HG02870 (cell line): ENCODE results near the gene SWAP70.
"Not testable (repeated sequence)": the region's sequence is repeated elsewhere in the genome, so short reads cannot be mapped to it uniquely, and the experiment has no call there.

Experiments
- ATAC-seq: cut with Tn5 transposase; IDR thresholded peaks from one replicate; pipeline ENCODE4 v1.9.1; 2021; ENCODE audit warnings: mild to moderate bottlenecking, moderate library complexity; ENCODE audit not compliant: unreplicated experiment

Gene SWAP70

DNA sequence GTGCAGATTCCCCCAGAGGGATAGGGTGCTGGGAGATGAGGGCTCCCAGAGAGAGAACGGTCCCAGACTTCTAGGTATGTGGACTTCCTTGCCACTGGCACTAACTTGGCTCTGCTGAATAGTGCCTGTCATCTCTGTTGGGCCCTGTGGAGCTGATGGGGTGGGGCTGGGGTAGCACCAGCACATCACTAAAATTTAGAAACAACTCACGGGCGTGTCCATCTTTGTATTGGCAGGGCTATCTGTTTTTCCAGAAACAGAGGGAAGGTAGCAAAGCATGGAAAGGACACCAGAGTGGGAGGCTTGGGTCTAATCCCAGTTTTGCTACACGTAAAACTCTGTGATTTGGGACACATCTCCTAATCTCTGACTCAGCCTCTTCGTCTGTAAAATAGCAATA is 25.8 kb downstream of the SWAP70 start:
- ATAC-seq = no peak

DNA sequence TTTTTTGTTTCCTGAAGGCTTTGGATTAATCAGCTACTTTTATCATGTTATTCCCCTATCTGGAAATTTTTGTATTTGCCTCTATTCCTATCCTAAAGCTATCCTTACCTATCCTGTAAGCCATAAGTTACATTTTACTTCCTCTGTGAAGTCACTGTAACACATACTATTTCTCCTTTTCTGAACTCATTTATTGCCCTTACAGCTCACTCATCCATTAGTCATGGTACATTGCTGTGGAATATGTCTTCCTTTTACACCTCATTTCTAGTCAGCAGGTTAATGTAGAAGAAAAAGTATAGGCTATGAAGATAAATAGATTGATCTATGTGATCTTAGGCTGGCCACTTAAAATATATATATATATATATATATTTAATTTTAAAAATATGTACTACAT is 28.0 kb downstream of the SWAP70 start:
- ATAC-seq = no peak

DNA sequence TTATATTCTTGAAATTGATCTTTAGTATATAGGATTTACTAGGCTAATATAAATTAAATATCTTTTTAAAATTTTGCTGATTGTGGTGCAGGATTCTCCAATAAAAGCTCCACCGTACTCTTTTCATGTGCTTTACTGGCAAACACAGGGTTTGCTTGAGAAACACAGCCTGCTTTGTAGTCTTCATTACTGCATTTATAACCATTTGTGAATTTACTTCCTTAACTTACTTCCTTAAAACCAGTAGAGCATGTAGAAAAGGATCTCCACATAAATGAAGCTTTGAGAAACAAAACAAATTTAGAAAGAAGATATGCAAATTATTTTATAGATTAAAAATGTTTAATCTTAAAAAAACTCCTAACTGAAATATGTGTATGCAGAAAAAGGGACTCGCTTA is 28.8 kb downstream of the SWAP70 start:
- ATAC-seq = no peak

DNA sequence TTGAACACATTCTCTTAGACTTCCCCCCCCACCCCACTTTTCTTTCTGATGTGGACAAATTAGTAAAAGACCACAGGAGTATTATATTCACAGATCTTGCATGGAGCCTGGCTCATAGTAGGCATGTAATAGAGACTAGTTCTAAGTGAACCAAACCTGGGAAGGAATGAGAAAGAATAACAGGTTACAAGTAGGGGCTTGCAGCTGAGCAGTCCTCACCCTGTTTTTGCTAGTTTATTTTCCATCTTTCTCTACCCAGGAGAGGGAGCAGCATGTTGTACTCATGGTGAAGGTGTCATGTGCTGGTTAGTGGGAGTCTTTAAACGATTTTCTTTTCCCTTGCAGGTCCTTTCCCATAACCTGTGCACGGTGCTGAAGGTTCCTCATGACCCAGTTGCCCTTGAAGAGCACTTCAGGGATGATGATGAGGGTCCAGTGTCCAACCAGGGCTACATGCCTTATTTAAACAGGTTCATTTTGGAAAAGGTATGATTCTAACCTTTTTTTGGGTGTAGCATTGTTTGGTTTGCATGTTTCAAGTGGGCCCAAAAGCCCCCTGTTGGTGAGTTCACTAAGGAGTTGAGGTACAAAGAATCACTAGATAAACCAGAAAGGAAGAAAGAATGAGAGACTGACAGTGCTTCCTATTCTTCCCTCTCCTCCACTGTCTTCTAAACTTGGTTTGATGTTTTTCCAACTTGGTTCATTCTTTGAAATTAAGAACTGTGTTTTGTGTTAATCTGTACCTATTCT is 30.1 kb downstream of the SWAP70 start:
- ATAC-seq = no peak

DNA sequence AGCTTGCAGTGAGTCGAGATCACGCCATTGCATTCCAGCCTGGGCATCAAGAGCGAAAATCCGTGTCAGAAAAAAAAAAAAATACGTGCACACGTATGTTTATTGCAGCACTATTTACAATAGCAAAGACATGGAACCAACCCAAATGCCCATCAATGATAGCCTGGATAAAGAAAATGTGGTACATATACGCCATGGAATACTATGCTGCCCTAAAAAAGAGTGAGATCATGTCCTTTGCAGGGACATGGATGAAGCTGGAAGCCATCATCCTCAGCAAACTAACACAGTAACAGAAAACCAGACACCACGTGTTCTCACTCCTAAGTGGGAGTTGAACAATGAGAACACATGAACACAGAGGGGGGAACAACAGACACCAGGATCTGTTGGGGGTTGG is 31.4 kb downstream of the SWAP70 start:
- ATAC-seq = not testable (repeated sequence)

DNA sequence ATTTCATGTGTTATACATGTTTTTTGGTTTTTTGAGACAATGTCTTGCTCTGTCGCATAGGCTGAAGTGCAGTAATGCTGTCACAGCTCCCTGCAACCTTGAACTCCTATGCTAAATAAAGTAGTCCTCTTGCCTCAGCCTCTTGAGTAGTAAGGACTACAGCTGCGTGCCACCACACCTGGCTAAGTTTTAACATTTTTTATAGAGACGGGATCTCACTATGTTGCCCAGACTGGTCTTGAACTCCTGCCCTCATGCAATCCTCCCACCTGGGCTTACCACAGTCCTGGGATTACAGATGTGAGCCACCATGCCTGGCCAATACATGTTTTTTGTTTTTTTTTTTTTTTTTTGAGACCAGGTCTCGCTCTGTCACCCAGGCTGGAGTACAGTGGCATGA is 33.9 kb downstream of the SWAP70 start:
- no peak for ATAC-seq

DNA sequence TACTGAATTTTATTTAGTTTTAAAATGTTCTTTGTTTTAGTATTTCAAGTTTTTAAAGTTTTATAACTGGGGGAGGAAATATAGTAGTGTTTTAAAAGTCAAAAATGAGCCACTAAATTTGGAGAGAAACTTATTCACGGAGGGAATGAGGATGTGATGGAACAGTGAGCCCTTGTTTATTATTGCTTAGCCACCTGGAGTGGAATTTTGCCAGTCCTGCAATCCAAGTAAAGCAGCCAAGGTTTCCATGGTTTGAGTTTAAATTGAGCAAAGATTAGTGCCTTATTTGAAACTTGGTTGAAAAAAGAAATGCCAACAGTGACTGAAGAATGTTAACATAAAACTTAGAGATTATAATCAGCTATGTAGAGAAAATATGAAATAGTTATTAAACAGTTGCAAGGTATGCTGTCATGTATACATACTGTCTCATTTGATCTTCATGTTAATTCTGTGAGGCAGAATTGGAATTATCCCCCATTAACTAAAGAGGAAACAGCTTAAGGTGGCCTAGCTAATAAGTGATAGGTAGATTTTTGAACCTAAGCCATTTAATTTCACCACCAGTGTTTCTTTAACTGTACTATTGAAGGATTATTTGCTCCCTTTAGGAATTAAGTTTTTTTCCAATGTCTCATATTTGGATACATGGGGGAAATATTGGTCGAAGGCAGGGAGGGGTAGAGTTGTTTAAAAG is 36.4 kb downstream of the SWAP70 start:
- no peak for ATAC-seq

DNA sequence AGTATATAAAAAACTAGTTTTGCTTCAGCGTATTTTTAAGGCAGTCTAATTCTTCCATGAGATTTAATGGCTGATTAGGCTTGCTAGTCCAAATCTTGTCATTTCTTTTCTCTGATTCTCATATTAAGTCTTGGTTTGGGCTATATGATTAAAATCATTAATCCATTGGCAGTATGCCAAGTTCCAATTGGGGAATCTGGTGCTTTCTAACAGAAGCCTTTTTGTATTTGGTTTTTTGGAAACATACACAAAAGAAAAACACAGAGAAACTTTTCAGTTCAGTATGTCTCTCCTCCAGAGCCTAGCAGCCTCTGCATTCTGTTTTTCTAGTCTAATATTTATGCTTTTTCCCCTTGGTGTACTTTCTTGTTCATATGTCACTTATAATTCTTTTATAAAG is 37.9 kb downstream of the SWAP70 start:
- ATAC-seq = no peak

DNA sequence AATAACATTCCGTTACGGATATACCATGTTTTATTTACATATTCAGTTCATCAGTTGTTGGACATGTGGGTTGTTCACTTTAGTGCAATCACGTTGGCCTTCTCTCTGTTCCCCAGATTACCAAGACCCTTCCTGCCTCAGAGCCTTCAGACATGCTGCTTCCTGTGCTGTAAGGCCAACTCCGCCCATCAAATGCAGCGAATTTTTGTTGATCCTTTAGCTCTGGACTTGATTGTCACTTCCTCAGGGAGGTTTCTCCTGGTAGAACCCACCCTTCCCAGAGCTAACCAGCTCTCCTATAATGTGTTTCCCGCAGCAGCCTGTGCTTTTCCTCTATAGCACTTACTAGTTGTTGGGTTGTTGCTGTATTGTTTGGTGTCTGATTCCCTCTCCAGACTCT is 39.4 kb downstream of the SWAP70 start:
- ATAC-seq = no peak

DNA sequence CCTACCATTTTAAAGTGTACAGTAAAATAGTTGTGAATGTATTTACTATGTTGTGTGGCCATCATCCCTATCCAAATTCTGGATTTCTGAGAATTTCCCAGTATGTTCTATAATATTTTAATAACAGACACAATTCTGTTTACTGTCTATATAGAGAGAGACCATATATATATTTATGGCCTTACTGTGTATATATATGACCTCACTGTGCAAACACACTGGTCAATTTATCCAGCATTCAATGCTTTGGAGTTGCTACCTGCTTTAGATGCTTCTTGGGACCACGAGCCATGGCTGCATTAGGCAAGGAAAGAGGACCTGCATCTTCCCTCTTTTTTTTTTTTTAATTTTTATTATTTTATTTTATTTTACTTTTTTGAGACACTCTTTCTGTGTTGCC is 40.2 kb downstream of the SWAP70 start:
- ATAC-seq = no peak

DNA sequence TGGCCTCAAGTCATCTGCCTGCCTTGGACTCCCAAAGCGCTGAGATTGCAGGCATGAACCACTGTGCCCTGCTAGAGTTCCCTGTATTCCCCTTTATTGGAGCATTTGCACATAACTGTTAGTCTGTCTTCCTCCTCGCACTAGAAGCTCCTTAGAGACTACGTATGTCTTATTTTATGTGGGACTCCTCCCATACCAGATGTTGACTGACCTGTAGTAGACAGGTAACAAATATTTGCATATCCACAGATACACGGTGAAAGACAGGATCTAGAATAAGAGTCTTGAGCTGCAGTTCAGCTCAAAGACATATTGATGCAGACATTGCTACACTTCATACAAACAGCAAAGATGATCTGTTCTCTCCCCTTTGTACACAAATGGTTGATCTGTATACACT is 40.7 kb downstream of the SWAP70 start:
- no peak for ATAC-seq

DNA sequence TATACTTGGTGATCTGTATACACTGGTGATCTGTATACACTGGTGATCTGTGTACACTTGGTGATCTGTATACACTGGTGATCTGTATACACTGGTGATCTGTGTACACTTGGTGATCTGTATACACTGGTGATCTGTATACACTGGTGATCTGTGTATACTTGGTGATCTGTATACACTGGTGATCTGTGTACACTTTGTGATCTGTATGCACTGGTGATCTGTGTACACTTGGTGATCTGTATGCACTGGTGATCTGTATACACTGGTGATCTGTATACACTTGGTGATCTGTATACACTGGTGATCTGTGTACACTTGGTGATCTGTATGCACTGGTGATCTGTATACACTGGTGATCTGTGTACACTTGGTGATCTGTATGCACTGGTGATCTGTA is 41.5 kb downstream of the SWAP70 start:
- ATAC-seq = not testable (repeated sequence)

DNA sequence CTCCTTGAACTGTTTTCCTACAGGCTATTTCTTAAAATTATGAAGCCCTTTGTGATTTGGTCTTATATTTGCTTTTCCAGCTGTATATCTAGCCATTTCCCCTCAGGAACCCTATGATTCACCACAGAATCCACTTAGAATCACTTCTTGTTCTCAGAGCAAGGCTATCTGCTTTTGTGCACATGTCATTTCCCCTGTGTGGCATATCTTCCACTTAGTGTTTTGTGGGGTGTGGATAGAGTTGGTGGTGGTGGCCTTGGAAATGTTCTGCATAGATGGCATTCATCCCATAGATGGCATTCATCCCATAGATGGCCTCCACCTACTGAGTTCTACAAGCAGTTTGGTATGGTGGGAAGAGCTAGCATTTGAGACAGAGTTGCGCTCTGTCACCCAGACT is 44.7 kb downstream of the SWAP70 start:
- no peak for ATAC-seq

DNA sequence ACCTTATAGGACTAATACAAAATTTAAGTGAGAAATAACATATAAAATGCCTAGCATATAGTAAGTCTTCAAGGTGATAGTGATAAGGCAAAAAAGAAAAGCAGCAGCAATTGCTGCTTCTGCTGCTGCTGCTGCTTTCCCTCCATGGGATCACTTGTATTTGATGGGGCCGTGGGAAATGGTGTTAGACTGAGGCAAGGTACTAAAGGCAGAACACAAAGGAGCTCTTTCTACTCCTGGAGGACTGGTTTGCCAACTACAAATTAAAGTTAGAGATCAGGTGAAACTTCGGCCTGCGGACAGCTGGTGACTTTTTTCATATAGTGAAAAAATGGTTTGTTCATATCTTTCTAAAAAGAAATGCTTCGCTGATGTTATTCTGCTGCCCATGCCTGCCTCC is 46.3 kb downstream of the SWAP70 start:
- ATAC-seq = no peak

DNA sequence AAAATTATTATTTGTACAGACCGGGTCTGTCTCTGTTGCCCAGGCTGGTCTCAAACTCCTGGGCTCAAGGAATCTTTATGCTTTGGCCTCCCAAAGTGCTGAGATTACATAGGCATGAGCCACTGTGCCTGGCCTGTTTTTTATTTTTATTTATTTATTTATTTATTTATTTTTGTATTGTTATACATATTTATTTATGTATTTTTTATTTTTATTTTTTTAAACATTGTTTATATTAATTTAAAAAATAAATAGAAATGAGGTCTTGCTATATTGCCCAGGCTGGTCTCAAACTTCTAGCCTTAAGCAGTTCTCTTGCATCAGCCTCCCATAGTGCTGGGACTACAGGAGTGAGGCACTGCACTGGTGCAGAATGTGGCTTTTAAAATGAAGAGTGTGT is 47.0 kb downstream of the SWAP70 start:
- no peak for ATAC-seq

DNA sequence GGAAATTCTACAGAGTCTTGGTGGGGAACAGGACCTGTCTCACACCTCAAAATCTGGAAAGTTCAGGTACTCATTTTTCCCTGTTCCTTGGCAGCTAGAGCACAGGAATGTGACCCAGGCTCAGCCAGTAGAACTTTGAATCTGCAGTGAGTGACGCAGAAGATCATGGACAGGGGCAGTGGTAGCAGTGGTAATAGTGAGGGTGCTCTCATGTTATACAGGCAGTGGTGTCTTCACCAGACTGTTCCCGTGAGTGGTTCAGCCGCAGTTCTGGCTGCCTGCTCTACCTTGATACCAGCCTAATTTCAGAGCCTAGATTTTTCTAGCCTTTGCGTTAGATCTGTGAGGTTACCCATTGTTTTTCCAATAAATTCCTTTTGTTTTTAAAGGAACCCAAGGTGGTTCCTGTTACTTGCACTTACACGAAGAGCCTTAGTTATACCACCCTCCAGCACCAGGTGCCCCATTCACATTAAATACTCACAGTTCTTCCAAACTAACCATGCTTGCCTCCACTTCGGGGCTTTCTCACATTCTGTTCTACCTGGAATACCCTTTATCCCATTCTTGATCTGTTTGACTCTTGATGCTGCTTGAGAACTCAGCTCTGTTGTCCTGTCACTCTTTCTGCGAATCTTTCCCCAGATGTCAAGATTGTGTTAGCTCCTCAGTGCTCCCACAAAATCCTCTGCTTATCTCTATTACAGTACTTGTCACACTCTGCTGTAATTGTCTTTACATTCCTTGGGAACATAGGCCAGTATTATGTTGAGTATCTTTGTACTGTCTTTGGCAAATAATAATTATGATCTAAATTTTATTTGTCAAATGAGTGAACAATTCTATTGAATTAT is 47.8 kb downstream of the SWAP70 start:
- no peak for ATAC-seq

DNA sequence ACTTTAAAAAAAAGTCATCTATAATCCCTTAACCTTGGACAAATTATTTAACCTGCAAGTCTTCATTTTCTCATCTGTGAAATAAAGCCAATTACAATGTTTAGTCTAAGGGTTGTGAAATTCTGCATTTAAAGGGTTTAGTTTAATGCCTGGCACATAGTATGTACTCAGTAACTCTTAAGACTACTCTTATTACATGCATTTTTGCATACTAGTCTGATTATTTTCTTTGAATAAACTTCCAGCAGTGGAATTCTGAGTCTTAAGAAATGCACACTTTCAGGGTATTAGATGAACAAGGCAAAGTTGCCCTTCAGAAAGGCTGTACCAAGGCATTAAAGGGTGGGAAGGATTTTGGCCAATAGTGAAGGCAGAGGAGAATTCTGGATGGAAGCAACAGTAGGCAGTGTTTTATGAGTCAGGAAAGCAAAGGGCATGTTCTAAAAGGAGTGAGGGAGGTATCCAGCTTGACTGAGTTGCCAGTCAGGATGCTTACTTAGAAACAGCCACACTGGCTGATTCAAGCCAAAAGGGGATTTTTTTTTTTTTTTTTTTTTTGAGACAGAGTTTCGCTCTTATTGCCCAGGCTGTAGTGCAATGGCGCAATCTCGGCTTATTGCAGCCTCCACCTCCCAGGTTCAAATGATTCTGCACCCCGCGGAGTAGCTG is 50.5 kb downstream of the SWAP70 start:
- ATAC-seq = no peak

DNA sequence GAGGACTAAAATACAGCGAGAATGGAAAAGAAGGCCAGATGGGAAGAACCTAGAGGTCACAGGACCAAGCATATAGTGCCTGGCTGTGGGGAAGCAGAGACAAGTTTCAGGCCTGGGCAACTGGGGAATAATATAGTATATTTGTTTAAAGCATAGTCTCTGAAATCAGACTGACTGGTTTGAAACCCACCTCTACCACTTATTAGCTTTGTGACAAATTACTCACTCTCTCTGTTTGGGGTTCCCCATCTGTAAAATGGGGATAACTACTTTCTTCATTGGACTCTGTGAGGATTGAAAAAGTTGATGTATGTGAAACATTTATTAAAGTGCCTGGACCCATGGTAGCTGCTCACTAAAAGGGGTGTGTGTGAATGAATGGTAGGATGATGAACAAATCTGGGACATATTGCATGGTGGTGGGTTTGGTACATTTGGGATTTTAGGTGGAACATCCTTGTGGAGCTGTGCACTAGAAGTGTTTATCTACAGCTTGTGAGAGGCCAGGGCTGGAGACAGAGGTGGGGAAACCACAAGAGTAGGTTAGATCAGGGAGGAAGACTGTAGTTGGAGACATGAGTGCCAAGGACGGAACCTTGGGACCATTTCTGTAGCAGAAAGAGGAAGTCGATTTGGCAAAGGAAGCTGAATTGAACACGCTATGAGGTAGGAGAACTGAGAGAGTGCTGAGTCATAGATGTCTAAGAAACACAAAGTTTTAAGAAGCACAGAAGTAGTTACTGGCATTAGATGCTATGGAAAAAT is 52.6 kb downstream of the SWAP70 start:
- ATAC-seq = peak; percentile 76

DNA sequence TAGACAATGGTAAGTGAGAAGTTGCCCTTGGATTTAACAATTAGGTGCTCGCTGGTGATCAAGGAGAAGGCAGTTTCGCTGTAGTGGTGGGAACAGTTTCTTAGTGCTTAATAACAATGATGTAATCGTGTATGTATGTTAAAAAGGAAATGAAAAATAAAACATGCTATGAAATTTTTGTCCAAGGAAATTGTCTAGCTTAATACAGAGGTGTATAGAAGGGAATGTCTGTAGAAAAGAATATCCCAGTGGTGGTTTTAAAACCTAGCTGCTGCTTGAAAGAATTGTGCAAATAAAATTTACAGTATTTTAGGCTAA is 53.1 kb downstream of the SWAP70 start:
- ATAC-seq = no peak

DNA sequence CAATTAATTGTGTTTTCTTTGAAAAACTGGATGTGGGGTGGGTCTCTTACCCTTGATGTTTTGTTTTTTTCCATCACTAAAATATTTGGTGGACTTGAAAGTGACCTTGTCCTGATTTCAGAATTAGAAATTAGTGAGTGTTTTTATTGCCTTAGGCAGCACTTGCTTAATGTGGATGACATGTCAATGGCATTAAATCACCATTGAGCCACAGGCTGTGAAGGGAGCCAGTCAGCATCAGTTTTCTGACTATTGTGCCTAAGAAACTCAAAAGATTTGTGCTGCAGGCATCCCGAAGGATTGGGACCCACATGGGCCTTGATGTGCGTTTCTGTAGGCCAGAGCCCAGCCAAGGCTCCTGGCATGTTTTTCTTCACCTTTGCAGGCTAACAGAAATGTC is 53.8 kb downstream of the SWAP70 start:
- ATAC-seq = no peak

DNA sequence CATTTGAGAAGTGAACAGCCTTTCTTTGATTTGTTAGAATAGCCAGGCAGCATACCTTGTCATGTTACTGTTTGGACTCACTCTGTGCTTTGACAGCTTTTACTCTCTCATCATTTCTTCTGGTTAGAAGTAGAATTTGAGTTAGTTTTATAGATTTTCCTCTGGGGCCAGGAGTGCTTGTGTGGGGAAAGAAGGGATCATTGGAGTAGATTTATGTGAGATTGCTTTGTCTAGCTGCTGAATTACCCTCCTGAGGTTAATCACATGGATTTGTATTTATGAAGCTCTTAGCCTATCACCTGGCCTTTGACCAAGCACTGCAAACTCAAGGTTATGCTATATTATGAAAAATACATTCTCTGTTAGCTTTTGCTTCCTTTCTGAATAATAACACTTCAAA is 54.3 kb downstream of the SWAP70 start:
- no peak for ATAC-seq
